Measurements from ENCODE around the gene CTAG2. TPM values are rescaled to one million over a fixed set of nuclear protein-coding genes. Genes with fewer than 3 reads are reported as not detected.
"Not testable (repeated sequence)": the region's sequence is repeated elsewhere in the genome, so short reads cannot be mapped to it uniquely, and the experiment has no call there.

The CTAG2 gene
- total RNA-seq, 1 experiment from 2014 or later, result not detected

- DNase-seq (ENCODE audit: low read depth), result no peak
These were observed 4.4 kb downstream of the CTAG2 start for GRCh38 chrX:154648931-154649330.

GRCh38 chrX:154645745-154646378 is 7.5 kb downstream of the CTAG2 start:
- not testable (repeated sequence) for DNase-seq (ENCODE audit: low read depth)

- not testable (repeated sequence) for DNase-seq (ENCODE audit: low read depth)
These were observed 9.7 kb downstream of the CTAG2 start for GRCh38 chrX:154643708-154644107.

GRCh38 chrX:154641740-154642139 is 11.6 kb downstream of the CTAG2 start:
- DNase-seq (ENCODE audit: low read depth), result not testable (repeated sequence)

- DNase-seq (ENCODE audit: low read depth), result not testable (repeated sequence)
These were observed 19.7 kb downstream of the CTAG2 start for GRCh38 chrX:154633661-154634060.

- not testable (repeated sequence) for DNase-seq (ENCODE audit: low read depth)
These were observed 22.4 kb downstream of the CTAG2 start for GRCh38 chrX:154630949-154631348.

GRCh38 chrX:154628960-154629359 is 24.4 kb downstream of the CTAG2 start:
- DNase-seq (ENCODE audit: low read depth), result not testable (repeated sequence)

- DNase-seq (ENCODE audit: low read depth), result not testable (repeated sequence)
These were observed 32.5 kb downstream of the CTAG2 start for GRCh38 chrX:154620767-154621414.

- DNase-seq (ENCODE audit: low read depth), result not testable (repeated sequence)
These were observed 34.2 kb downstream of the CTAG2 start, which contains the start of gene CTAG1B for GRCh38 chrX:154619182-154619581. Gene CTAG1B (minus strand): TSS chrX:154619282. CDS start chrX:154619218, 64 bp downstream.

- DNase-seq (ENCODE audit: low read depth), result not testable (repeated sequence)
These were observed 39.8 kb downstream of the CTAG2 start for GRCh38 chrX:154613586-154613985.

GRCh38 chrX:154611146-154611545 is 42.2 kb downstream of the CTAG2 start:
- not testable (repeated sequence) for DNase-seq (ENCODE audit: low read depth)

- DNase-seq (ENCODE audit: low read depth), result not testable (repeated sequence)
These were observed 44.6 kb downstream of the CTAG2 start for GRCh38 chrX:154608823-154609222.

GRCh38 chrX:154607976-154608375 is 45.4 kb downstream of the CTAG2 start:
- DNase-seq (ENCODE audit: low read depth), result not testable (repeated sequence)

GRCh38 chrX:154607370-154607769 is 46.0 kb downstream of the CTAG2 start:
- peak; percentile 12 for DNase-seq (ENCODE audit: low read depth)

GRCh38 chrX:154605566-154605965 is 47.8 kb downstream of the CTAG2 start:
- no peak for DNase-seq (ENCODE audit: low read depth)

- peak; percentile 96 for DNase-seq (ENCODE audit: low read depth)
These were observed 49.6 kb downstream of the CTAG2 start for GRCh38 chrX:154603438-154604430.

- no peak for DNase-seq (ENCODE audit: low read depth)
These were observed 50.5 kb downstream of the CTAG2 start for GRCh38 chrX:154602766-154603437.

- DNase-seq (ENCODE audit: low read depth), result no peak
These were observed 51.2 kb downstream of the CTAG2 start for GRCh38 chrX:154602226-154602625.

Data from M059J (cell line).